ENCODE results near the gene GSAP. TPM values are rescaled to one million over a fixed set of nuclear protein-coding genes. Genes with fewer than 3 reads are reported as not detected.

Gene GSAP
- 2.2 to 2.9 TPM (median 2.7 TPM) in 5 replicates for total RNA-seq (2022; extraction: Qiagen RNA extraction; ENCODE audit: low read depth)

GRCh38 chr7:77415823-77416620, at the start of gene GSAP:
Gene GSAP (minus strand): TSS chr7:77416349. CDS start chr7:77416321, 28 bp downstream.

Other genes with a start within 250 kb of the GSAP start
- gene FGL2, start 216.5 kb downstream of the GSAP start, total RNA-seq (2022; extraction: Qiagen RNA extraction; ENCODE audit: low read depth): not detected in 5 replicates
- gene PTPN12, start 120.9 kb upstream of the GSAP start, total RNA-seq (2022; extraction: Qiagen RNA extraction; ENCODE audit: low read depth): 48.0 to 74.6 TPM (median 49.8 TPM) in 5 replicates

Measured in A549 treated with CpdA at 1 μM for 4 hours (cell line).